Panc1 (cell line): ENCODE results near the gene SGIP1. TPM values are rescaled to one million over a fixed set of nuclear protein-coding genes. Genes with fewer than 3 reads are reported as not detected.

Experiments used
- ATAC-seq: fragments of 200-7000 bp; cut with Tn5 transposase; 2 replicates; pipeline ENCODE4 v1.9.1; 2020; ENCODE audit warnings: mild to moderate bottlenecking, moderate library complexity
- BruUV-seq: library from RNA; stranded (reverse); fragments of 400-500 nt; replicated peaks from 2 replicates; lab custom pipeline; 2021; lab: Mats Ljungman, UMichigan
- CTCF ChIA-PET: fragments of 300-600 bp; sonication (Branson Sonifier 250); formaldehyde crosslinking; loops from one replicate; lab custom pipeline; 2022; ENCODE audit warnings: antibody characterized with exemption; lab: Charles Lee
- POLR2A ChIA-PET: fragments of 300-600 bp; sonication (Branson Sonifier 250); formaldehyde crosslinking; loops from one replicate; lab custom pipeline; 2022; ENCODE audit warnings: antibody characterized with exemption; lab: Charles Lee
- DNase-seq: peaks from one replicate; pipeline ENCODE4 v3.0.0-alpha.2; 2010; ENCODE audit warnings: low read depth, low spot score
- H3K27ac ChIP-seq: 2 replicates; pipeline ENCODE4 v1.5.1; 2011; ENCODE audit warnings: mild to moderate bottlenecking, low read length, inconsistent platforms
- H3K27me3 ChIP-seq: fragments of 200-500 bp; sonication (Bioruptor generic); 2 replicates; pipeline ENCODE4 v1.6.0; 2014; ENCODE audit warnings: low read length, inconsistent platforms; ENCODE audit not compliant: control insufficient read depth, insufficient read depth
- H3K36me3 ChIP-seq: fragments of 200-500 bp; sonication (Bioruptor generic); 2 replicates; pipeline ENCODE4 v1.5.1; 2014; ENCODE audit warnings: inconsistent platforms, mild to moderate bottlenecking, low read length, moderate library complexity; ENCODE audit not compliant: control insufficient read depth, insufficient read depth
- H3K4me1 ChIP-seq: 2 replicates; pipeline ENCODE4 v1.5.1; 2011; ENCODE audit warnings: inconsistent platforms, mild to moderate bottlenecking, low read length, moderate library complexity; ENCODE audit not compliant: control insufficient read depth, insufficient read depth
- H3K4me3 ChIP-seq, 2 experiments: 2 replicates each; pipeline ENCODE4 v1.5.1; 2011 to 2012; ENCODE audit warnings: low read depth in 2 of 2, low read length in 2 of 2, mild to moderate bottlenecking in 2 of 2, inconsistent platforms in 1 of 2, moderate library complexity in 1 of 2
- H3K9me3 ChIP-seq: fragments of 200-500 bp; sonication (Bioruptor generic); 2 replicates; pipeline ENCODE4 v1.5.1; 2014; ENCODE audit warnings: low read depth, mild to moderate bottlenecking, inconsistent platforms, low read length, moderate library complexity; ENCODE audit not compliant: control insufficient read depth, insufficient read depth
- CTCF ChIP-seq: fragments of 450-650 bp; IDR thresholded peaks from 2 replicates; pipeline ENCODE4 v1.5.1; 2017; ENCODE audit warnings: mild to moderate bottlenecking
- POLR2AphosphoS5 ChIP-seq: IDR thresholded peaks from 2 replicates; pipeline ENCODE4 v1.6.1; 2012; ENCODE audit warnings: mild to moderate bottlenecking, low read depth, low read length, moderate library complexity
- REST ChIP-seq, 2 experiments: IDR thresholded peaks; 2 replicates each; pipeline ENCODE4 v1.6.1; 2011 to 2012; ENCODE audit warnings: low read depth in 2 of 2, control low read depth in 1 of 2, low read length in 1 of 2, mild to moderate bottlenecking in 1 of 2, moderate library complexity in 1 of 2; ENCODE audit not compliant: insufficient read depth in 1 of 2
- SIN3A ChIP-seq: IDR thresholded peaks from 2 replicates; pipeline ENCODE4 v1.6.1; 2012; ENCODE audit warnings: low read depth, mild to moderate bottlenecking, low read length, moderate library complexity, borderline replicate concordance; ENCODE audit not compliant: insufficient read depth
- TCF7L2 ChIP-seq: IDR thresholded peaks from 2 replicates; pipeline ENCODE4 v1.6.1; 2011; ENCODE audit warnings: mild to moderate bottlenecking, low read depth, low read length, inconsistent platforms
- in situ Hi-C: cut with HindIII; loops from 2 replicates; pipeline ENCODE4 v1.10.0; 2016; ENCODE audit warnings: low sequenced_read_pairs, low pct_unique_long_range_greater_than_20kb
- intact Hi-C: fragments of 100-400 bp; cut with micrococcal nuclease; formaldehyde crosslinking; loops from one replicate; pipeline ENCODE4 v1.10.0; 2022; ENCODE audit not compliant: unreplicated experiment
- total RNA-seq: library from RNA; stranded (reverse); gene quantifications from one replicate; pipeline ENCODE4 v1.2.1, GENCODE V29; 2021; ENCODE audit not compliant: unreplicated experiment

SGIP1 gene
- total RNA-seq, 1 experiment from 2014 or later = 1.6 TPM

GRCh38 chr1:66686406-66686805 is 152.5 kb downstream of the SGIP1 start:
- CTCF ChIA-PET = no interaction called here
- no peaks in the 10 kb centered on the region for H3K27me3 ChIP-seq
- no peak for DNase-seq
- H3K27ac ChIP-seq = no peak overlapping the region
- H3K4me3 ChIP-seq = no peak overlapping the region
- ATAC-seq = no peak
- intact Hi-C loops (no loop called here), in situ Hi-C loops (no loop called here)
- POLR2A ChIA-PET = no interaction called here
- H3K4me1 ChIP-seq = no peaks in the 10 kb centered on the region
- TF ChIP-seq POLR2AphosphoS5 (no peak), TCF7L2 (no peak), CTCF (no peak), SIN3A (no peak), REST (IDR thresholded peaks at IDR 0.05; ENCODE audit: insufficient read depth in 1 of 2, low read depth in 2 of 2, low read length in 1 of 2) (no peak)
- no TSS peak for BruUV-seq
- H3K36me3 ChIP-seq = no peaks in the 10 kb centered on the region
- no peaks in the 10 kb centered on the region for H3K9me3 ChIP-seq

- Histone ChIP-seq H3K27me3 (no peaks in the 10 kb centered on the region), H3K4me3 (no peak overlapping the region), H3K9me3 (no peaks in the 10 kb centered on the region), H3K27ac (no peak overlapping the region), H3K4me1 (no peaks in the 10 kb centered on the region), H3K36me3 (no peaks in the 10 kb centered on the region)
- in situ Hi-C loops = no loop called here
- DNase-seq (no peak), ATAC-seq (no peak)
- POLR2A ChIA-PET = no interaction called here
- intact Hi-C loops = no loop called here
- no peak for TF ChIP-seq SIN3A
- TF ChIP-seq TCF7L2 = no peak
- no peak for TF ChIP-seq CTCF
- TF ChIP-seq POLR2AphosphoS5 = no peak
- no peak for TF ChIP-seq REST (IDR thresholded peaks at IDR 0.05; ENCODE audit: insufficient read depth in 1 of 2, low read depth in 2 of 2, low read length in 1 of 2)
- CTCF ChIA-PET = no interaction called here
- no TSS peak for BruUV-seq
Observed at GRCh38 chr1:66687358-66687757, 153.4 kb downstream of the SGIP1 start.
